Ramos (cell line): Measurements from ENCODE around the gene ACAP2.
"Not testable (repeated sequence)": the region's sequence is repeated elsewhere in the genome, so short reads cannot be mapped to it uniquely, and the experiment has no call there.

Source experiments
- in situ Hi-C: fragments of 300-500 bp; cut with MboI; formaldehyde crosslinking; loops from one replicate; pipeline ENCODE4 v1.14.3; 2022; ENCODE audit warnings: low sequenced_read_pairs; ENCODE audit not compliant: unreplicated experiment

Gene ACAP2

GRCh38 chr3:195447201-195447600, 4.4 kb upstream of the ACAP2 start:
- in situ Hi-C loops, result no loop called here

- in situ Hi-C loops, result no loop called here
Measured at GRCh38 chr3:195446359-195446758, 3.5 kb upstream of the ACAP2 start.

GRCh38 chr3:195445885-195446284, 3.1 kb upstream of the ACAP2 start:
- in situ Hi-C loops, result no loop called here

GRCh38 chr3:195443391-195443989, 670 bp upstream of the ACAP2 start:
- in situ Hi-C loops, result no loop called here

- in situ Hi-C loops, result no loop called here
Measured at GRCh38 chr3:195441992-195442572, 738 bp downstream of the ACAP2 start.

- in situ Hi-C loops, result no loop called here
Measured at GRCh38 chr3:195441476-195441991, 1.3 kb downstream of the ACAP2 start.

- in situ Hi-C loops, result no loop called here
Measured at GRCh38 chr3:195441051-195441450, 1.8 kb downstream of the ACAP2 start.

- in situ Hi-C loops, result no loop called here
Measured at GRCh38 chr3:195440379-195440778, 2.4 kb downstream of the ACAP2 start.

- in situ Hi-C loops, result no loop called here
Measured at GRCh38 chr3:195438371-195438770, 4.4 kb downstream of the ACAP2 start.

- in situ Hi-C loops, result no loop called here
Measured at GRCh38 chr3:195425849-195426248, 17.0 kb downstream of the ACAP2 start.

- in situ Hi-C loops, result no loop called here
Measured at GRCh38 chr3:195423818-195424217, 19.0 kb downstream of the ACAP2 start.

GRCh38 chr3:195421400-195421799, 21.4 kb downstream of the ACAP2 start:
- in situ Hi-C loops, result no loop called here

- in situ Hi-C loops, result no loop called here
Measured at GRCh38 chr3:195416795-195417194, 26.0 kb downstream of the ACAP2 start.

GRCh38 chr3:195411836-195412235, 31.0 kb downstream of the ACAP2 start:
- in situ Hi-C loops, result no loop called here

- in situ Hi-C loops, result no loop called here
Measured at GRCh38 chr3:195410546-195410945, 32.3 kb downstream of the ACAP2 start.

- in situ Hi-C loops, result no loop called here
Measured at GRCh38 chr3:195407531-195408409, 35.0 kb downstream of the ACAP2 start.

- in situ Hi-C loops, result no loop called here
Measured at GRCh38 chr3:195405651-195406050, 37.2 kb downstream of the ACAP2 start.

GRCh38 chr3:195403841-195404408, 38.9 kb downstream of the ACAP2 start:
- in situ Hi-C loops, result no loop called here

GRCh38 chr3:195403244-195403643, 39.6 kb downstream of the ACAP2 start:
- in situ Hi-C loops, result no loop called here

GRCh38 chr3:195401943-195402342, 40.9 kb downstream of the ACAP2 start:
- in situ Hi-C loops, result no loop called here

- in situ Hi-C loops, result not testable (repeated sequence)
Measured at GRCh38 chr3:195398460-195398859, 44.4 kb downstream of the ACAP2 start.
